Esophagus mucosa (tissue), 1 donor: ENCODE data around the gene FHIT. TPM values are rescaled to one million over a fixed set of nuclear protein-coding genes. Genes with fewer than 3 reads are reported as not detected.

ENCODE experiments used
- ATAC-seq: fragments of 200-7000 bp; cut with Tn5 transposase; one replicate; pipeline ENCODE4 v1.9.1; 2020
- total RNA-seq: library from RNA; stranded (reverse); gene quantifications from one replicate; pipeline ENCODE4 v1.2.4, GENCODE V29; 2023
- donor health status: DM: yes; HTN: yes; CAD: no.

FHIT gene
- total RNA-seq, 1 donor from 2014 or later, result 10.5 TPM

- no peak for ATAC-seq
Measured at GRCh38 chr3:60027335-60027734, 1223.9 kb downstream of the FHIT start.

DNA sequence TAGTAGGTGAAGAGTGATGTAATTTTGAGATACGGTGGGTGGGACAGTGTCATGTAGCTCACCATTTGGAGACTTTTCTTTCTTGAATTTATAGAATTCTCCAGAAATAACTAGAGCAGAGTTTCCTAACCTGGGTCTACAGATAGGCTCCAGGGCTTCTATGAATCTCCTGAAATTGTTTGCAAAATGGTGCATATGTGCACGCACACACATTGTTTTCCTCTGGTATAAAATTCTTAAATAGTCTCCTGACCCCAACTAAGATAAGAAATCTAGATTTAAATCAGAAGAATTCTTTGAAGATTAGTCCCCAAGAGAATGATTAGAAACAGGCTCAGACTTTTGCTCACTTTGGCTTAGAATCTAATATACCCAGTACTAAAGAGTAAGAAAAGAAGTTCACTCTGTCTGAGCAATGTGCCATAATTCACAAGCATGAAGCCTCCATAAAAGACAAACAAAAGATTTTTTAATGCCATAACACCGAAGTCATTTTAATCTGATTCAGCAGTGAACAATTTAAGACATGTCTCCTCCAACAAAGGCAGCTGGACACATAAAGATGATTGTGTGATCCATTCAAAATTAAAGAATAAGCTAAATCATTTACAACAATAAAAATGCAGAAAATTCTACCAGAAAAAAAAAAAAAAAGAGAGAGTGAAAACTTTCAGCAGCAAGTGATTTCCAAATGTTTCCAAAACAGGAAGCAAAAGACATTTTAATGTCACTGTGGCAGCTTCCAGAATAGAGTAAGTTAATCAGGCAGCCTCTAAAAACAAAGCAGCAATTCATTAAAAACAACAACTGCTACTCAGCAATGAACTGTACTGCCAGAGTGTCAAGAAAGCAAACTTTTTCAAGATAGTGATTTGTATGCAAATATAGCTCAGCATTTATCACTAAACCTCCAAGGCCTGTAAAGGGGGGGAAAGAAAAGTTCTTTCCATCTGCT lies 1225.9 kb downstream of the FHIT start:
- no peak for ATAC-seq

DNA sequence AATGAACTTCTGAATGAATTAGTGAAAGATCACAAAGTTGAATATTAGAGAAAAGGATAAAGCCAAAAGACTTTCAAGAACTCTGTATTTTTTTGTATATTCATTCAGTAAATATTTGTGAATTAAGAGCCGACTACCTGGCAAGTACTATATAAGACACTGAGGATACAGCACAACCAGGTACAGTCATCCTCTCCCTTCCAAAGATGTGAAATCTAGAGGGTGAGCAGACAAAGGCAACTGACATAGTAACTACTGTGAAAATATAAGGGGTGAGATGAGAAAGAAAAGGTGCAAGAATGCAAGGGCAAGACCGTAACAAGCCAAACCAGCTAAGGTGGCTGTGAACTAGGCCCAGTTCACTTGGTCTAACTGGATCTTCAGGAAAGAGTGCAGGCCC lies 1226.9 kb downstream of the FHIT start:
- ATAC-seq, result peak; percentile 38

GRCh38 chr3:60023189-60023588 lies 1228.1 kb downstream of the FHIT start:
- no peak for ATAC-seq

DNA sequence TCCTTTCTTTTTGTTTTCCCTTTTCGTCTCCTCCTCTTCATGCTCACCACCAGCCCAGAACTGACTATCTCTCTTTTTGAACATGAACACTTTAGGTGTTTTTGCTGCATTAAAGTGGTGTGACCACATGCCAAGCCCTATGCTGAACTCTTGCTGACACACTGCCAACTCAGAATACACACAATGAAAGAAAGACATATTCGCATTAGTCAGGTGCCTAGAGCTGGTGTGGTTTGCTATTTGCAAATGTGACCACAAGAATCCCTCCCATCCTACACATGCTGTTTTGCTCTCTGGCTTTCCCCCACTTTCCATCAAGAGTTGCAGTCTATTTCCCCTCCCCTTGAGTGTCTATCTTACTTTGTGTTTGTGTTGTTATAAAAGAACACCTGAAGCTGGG lies 1233.6 kb downstream of the FHIT start:
- peak; percentile 42 for ATAC-seq

DNA sequence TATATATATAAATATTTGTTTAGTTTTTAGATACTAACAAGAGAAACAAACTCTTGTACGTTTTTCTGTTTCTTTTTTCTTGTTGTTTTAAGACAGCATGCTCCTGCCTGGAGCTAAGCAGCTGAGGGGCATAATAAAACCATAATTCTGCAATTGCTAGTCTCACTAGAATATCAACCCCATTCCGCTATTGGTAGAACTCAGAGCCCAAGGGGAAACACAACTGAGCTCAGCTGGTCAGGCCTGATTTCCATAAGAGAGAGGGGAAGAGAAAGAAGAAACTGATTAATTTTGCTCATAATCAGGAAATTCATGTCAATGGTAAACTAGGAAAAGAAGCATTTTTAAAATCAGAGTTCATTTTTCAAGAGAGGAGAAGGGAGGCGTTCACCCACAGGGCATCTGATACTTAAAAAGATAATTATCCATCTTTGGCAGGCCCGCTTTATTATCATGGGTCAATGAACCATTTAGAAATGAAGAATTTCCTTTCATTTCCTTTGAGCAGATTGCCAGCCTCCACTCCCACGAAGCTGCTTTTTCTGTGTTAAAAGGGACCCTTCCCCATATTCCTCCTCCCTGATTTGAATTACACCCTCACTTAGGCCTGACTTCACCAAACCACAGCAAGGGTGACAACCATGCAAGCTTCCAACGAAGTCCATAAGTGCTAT lies 1236.1 kb downstream of the FHIT start:
- no peak for ATAC-seq

GRCh38 chr3:60013241-60013640 lies 1238.0 kb downstream of the FHIT start:
- no peak for ATAC-seq

GRCh38 chr3:60011218-60011617 lies 1240.0 kb downstream of the FHIT start:
- ATAC-seq, result no peak

DNA sequence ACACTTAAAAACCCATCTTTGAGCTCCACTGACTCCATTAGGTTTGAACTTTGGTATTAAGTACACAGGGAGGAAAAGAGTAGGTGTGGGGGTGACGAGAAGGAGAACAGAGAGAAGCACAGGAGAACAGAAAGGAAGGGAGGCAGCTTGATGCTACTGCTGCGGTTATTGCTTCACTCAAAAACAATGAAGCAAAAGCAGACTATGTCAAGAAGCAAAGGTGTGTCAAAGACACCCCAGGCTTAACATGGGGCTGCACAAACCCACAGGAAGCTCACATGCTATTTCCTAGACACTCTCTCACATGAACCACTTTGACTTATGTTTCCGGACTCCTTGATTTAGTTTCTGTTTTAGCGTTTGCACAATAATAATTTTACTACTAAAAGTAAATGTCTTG lies 1240.5 kb downstream of the FHIT start:
- ATAC-seq, result no peak

GRCh38 chr3:60009931-60010478 lies 1241.2 kb downstream of the FHIT start:
- no peak for ATAC-seq

- ATAC-seq, result no peak
Measured at GRCh38 chr3:60001369-60001768, 1249.9 kb downstream of the FHIT start.

- no peak for ATAC-seq
Measured at GRCh38 chr3:60000311-60001105, 1250.7 kb downstream of the FHIT start.

DNA sequence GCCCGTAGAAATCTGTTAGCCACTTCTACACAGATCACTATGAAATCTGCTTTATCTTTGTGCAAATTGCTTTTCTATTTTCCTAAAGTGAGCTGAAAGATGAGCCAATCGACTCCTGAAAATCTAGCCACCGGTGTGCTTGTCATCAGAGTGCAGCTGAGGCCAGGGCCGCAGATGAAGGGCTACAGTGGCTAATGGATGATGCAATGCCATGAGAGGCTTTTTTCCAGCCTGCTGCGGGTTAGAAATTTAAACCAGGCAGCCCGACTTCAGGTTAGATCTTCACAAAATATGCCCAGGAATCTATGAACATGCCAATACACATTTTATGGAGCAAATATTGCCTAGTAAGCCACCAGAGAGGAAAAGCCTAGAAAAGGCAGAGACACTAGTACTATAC lies 1253.2 kb downstream of the FHIT start:
- no peak for ATAC-seq

- ATAC-seq, result no peak
Measured at GRCh38 chr3:59997583-59997982, 1253.7 kb downstream of the FHIT start.

GRCh38 chr3:59996056-59996455 lies 1255.2 kb downstream of the FHIT start:
- no peak for ATAC-seq

DNA sequence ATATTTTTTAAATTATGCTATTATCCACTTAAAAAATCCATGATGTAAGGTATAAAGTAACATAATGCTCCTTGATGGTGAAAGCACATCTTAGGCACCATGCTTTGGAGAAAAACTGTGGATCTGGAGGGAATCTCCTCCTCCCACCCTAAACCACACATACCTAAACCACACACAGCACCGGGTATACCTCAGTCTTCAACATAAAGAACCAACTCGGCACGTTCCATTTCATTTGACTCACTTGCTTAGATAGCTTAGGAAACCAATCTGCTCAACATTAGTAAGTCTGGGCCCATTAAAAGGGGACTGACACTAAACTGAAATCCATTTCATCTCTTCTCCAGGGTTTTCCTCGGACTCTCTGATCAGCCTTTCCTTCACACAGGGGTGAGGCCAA lies 1255.7 kb downstream of the FHIT start:
- ATAC-seq, result no peak

- ATAC-seq, result no peak
Measured at GRCh38 chr3:59994732-59995304, 1256.4 kb downstream of the FHIT start.

DNA sequence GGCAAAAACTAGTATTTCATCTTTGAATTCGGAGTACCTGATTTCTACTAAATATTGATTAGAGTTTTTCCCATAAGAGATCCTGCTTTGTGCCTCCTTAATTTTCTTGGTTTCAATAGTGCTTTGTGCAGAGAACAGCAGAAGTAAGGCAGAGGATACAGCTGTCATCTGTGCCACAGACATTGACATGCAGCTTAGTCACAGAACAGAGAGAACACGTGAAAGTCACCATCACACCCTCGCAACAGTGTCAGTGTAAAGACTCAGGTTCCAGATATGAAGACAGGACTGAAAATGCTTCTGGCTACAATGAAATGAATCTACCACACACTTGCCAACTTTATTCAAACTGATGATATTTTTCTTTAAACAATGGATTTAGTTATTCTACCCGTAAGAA lies 1258.7 kb downstream of the FHIT start:
- no peak for ATAC-seq

DNA sequence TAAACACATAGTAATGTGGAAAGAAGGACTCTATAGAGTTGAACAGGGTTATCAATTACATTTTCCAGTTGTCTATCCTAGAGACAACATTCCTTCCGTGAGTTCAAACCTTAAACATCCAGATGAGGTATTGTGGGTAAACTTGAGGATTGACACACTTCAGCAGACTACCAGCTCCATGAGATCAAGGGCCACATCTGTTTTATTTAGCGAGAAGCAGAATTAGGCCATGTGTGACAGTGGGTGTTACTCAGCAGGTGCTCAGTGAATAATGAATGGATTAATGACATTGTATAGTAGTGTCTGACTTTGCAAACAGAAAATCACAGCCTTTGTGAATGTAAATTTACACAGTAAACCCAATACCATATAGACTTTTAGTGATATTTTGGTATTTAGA lies 1260.3 kb downstream of the FHIT start:
- ATAC-seq, result no peak

DNA sequence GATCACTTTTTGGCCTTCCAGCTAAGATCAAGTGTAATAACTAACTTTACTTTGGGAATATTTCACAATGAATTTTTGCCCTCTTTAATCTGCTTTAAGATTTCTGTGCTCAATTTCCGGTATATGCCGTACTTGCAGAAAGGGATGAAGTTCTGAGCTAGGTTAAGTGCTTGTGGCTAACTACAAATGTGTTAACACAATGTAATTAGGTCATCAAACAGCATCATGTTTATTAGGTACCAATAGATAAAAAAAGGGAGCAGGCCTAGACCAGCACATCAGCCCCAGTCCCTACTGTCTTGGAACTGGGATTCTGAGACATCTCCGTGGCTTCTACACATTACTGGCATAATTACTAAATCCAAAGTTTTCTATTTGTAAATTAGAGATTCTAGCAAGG lies 1268.7 kb downstream of the FHIT start:
- no peak for ATAC-seq

- no peak for ATAC-seq
Measured at GRCh38 chr3:59981377-59981776, 1269.9 kb downstream of the FHIT start.

DNA sequence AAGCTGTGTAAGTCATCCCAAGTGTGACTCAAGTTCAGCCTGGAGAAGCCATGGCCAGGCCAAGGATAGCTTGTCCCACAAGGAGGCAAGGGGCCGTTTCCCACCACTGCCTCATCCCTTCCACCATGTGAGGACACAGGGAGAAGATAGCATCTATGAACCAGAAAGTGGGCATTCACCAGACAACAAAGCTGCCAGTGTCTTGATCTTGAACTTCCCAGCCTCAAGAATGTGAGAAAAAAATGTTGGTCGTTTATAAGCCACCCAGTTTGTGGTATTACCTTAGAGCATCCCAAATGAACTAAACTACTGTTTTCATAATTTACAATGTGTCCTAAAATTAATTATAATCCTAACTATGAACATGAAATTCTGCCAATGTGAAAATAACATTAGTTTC lies 1270.7 kb downstream of the FHIT start:
- no peak for ATAC-seq

- ATAC-seq, result no peak
Measured at GRCh38 chr3:59979542-59979941, 1271.7 kb downstream of the FHIT start.
